ENCODE results near the gene SIAH3.

Gene SIAH3

GRCh38 chr13:45863709-45864590, 12.4 kb upstream of the SIAH3 start:
- no peak for DNase-seq (ENCODE audit: low spot score)

DNA sequence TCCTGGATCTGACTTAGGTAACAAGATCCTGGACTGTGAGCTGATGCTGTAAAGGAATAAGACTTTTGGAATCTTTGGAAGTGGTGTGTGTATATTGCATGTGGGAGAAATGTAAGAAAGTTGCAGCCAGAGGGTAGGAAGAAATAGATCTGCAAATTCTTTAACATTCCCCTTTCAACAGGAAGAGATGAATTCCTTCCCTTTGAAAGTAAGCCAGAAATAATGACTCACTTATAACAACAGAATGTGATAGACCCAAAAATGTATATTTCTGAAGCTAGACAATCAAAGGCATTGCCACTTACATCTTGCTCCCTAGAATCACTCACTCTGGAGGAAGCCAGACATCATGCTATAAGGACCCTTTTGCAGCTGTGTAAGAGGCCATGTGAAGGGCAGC, 9.8 kb upstream of the SIAH3 start:
- DNase-seq (ENCODE audit: low spot score) = no peak

DNA sequence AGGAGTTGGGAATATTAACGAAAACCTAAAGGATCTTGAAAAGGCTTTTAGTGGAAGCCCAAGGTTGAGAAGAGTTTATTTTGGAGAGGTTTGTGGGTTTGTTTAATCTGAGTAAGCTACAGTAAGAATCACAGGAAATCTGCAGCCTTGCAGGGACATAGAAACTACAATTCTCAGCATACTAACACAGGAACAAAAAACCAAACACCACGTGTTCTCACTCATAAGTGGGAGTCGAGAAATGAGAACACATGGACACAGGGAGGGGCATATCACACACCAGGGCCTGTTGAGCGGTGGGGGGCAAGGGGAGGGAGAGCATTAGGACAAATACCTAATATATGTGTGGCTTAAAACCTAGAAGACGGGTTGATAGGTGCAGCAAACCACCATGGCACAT, 8.7 kb upstream of the SIAH3 start:
- DNase-seq (ENCODE audit: low spot score) = no peak

DNA sequence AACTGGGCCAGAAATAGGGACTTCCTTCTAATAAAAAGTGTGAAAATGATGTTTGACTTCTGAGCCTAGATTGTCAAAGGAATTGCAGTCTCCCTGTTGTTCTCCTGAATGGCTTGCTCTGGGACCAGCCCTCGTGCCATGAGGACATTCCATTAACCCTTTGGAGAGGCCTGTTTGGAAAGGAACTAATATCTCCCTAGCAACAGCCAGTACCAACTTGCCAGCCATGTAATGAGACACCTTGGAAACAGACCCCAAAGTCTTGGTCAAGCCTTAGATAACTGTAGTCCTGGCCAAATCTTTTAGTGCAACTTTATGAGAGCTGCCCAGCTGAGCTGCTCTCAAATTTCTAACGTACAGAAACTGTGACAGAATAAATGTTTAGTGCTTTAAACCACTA, 8.2 kb upstream of the SIAH3 start:
- no peak for DNase-seq (ENCODE audit: low spot score)

DNA sequence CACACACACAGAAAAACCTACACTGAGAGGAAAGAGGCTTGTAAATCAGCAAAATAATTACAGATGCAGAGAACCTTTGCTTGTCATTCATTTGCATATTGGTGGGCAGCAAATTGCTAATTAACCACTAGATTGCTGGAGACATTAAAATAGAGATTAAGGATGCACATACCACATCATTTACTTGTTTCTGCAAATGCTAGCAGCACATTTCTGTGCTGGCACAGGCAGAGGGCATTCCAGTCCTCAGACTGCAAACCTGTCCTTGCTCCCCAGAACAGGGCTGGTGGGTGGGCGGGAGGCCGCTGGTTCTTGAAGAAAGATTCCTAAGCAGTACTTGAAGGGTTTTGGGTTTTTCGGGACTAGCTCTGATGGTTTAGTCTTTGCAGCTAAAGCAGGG, 941 bp upstream of the SIAH3 start:
- DNase-seq (ENCODE audit: low spot score) = no peak

DNA sequence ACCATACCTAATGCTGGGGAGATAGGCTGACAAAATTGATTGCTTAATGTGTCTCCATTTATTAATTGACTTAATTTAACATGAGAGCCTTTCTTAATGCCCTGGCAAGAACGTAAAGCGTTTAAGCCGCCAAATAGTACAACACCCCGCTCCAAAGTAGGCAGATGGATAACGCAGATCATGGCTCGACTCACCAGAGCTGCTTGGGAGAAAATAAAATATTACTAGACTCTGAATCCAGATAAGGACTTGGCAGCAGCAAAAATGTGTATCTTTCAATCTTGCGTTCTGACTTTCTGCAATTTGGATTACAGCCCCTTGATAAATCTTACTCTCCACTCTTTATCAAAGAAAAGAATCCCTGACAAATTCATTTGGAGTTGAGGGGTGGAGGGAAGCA, 403 bp upstream of the SIAH3 start:
- DNase-seq (ENCODE audit: low spot score) = no peak

DNA sequence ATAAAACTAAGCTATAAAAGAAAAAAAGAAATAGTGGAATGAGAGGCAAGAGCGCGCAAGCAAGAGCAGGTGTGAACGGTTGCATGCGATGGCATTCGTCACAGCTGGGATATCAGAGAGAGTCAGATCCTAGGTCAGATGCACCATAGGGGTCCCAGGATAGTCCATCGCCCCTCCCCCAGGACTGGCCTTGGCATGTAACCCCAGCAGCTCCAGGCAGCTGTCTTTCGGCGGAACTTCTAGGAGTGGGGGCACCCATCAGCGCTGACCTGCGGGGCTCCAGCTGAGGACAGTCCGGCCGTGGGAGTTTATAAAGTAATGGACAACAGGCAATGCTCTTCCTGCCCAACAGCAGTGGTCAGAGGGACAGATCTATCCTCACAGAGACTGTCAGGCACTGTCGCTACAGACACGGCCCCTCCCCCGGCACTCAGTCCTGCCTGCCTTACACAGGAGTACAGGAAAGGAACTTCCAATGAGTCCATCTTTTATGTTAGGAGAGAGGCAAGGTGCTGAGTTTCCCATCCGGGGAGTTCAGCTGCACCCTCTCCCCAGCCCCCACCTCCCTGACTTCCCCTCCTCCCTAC, 1.4 kb downstream of the SIAH3 start:
- no peak for DNase-seq (ENCODE audit: low spot score)

GRCh38 chr13:45849408-45849807, 2.1 kb downstream of the SIAH3 start:
- no peak for DNase-seq (ENCODE audit: low spot score)

DNA sequence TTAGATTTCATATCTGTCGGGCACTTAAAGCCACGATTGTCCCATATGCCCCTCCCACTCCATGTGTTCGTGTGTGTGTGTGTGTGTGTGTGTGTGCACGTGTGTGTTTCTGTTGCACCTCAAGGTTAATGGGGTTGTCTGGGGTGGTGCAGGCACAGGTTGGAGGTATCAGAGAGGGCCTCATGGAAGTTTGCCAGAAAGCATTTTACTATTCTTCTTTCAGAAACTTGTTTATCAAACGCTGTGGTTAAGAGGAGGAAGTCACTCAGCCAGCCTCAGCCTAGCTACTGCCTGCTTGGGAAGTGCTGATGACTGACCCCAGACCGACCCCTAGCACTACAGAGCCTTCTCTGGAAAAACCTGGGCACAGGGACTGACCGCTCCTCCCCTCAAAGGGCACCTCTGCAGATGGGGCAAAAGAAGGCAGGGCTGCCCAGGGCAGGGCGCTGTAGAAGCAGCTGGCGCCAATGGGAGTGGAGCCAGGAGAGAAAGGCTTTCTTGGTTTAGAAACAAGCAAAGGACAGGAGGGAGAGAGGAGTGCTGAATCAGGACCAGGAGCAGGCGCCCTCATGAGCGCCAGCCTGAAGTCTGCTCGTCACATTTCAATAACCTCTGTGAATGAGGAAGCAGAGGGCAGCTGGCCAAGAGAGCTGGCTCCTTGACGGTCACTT, 3.9 kb downstream of the SIAH3 start:
- DNase-seq (ENCODE audit: low spot score) = peak; percentile 42

DNA sequence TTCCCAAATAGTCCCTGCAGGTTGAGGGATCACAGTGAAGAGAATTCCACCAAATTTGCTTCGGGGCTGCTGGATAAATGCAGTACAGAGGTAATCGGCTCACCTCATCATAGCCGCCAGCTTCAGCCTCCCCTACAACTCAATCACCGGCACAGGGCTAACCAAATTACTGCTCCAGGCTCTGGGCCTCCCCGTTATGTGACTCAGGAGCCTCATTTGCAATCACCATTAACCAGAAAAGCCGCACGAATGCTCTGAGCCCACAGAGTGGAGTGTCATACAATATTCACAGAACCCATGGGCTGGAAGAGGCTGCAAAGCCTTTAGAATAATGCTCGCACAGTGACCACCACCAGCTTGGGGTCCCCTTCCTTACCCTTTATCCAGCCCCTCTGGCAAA, 4.9 kb downstream of the SIAH3 start:
- no peak for DNase-seq (ENCODE audit: low spot score)

DNA sequence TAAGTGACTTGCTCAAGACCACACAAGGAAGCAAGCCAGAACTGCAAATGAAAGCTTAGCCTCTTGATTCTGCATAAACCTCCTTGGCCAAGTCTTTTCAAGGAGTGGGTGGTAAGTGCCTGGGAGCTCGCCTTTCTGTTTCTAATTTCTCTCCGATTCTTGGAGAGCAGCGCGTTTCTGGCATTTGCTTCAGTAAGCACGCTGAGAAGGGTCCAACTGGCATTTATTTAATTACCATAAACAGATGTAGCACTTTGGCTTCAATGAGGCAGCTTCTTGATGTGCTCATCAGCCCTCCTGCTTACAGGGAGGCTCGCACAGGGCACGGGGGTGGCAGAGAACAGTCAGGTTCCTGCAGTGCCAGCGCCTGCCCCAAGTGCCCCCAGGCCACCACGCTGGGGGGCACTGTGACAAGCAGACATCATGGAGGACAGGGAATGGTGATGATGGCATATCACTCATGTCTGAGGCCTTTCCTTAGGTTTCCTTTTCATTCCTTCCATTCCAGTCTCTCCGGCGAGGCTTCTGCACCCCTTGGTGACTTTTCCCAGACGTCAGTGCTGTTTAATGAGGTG, 13.3 kb downstream of the SIAH3 start:
- no peak for DNase-seq (ENCODE audit: low spot score)

- DNase-seq (ENCODE audit: low spot score) = no peak
These were observed 14.4 kb downstream of the SIAH3 start for GRCh38 chr13:45837111-45837510.

DNA sequence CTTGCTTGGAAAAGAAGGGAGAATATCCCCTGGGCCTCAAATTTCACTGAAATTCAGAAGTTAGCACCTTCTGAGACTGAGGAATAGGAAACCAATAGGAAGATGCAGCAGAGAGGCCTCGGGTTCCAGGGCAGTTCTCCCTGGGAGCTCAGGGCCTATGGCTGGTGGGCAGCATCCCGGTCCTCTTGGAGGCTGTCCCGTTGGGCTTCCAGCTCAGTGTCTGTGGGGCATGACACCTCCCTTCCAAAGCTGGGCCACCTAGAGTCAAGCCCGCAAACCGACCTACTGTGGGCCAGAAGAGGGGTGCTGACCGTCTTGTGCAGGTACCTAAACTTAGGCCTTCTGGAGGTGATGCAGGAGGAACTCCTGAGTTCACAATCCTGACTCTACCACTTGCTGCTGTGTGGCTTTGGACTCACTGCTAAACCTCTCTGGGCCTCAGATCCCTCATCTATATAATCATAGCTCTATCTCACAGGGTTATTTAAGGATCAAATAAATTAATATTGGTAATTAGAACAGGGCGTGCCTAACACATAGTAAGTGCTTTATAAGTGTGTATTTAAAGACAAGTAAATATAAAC, 17.1 kb downstream of the SIAH3 start:
- no peak for DNase-seq (ENCODE audit: low spot score)

GRCh38 chr13:45833663-45834375, 17.7 kb downstream of the SIAH3 start:
- no peak for DNase-seq (ENCODE audit: low spot score)

GRCh38 chr13:45833242-45833641, 18.3 kb downstream of the SIAH3 start:
- DNase-seq (ENCODE audit: low spot score) = no peak

DNA sequence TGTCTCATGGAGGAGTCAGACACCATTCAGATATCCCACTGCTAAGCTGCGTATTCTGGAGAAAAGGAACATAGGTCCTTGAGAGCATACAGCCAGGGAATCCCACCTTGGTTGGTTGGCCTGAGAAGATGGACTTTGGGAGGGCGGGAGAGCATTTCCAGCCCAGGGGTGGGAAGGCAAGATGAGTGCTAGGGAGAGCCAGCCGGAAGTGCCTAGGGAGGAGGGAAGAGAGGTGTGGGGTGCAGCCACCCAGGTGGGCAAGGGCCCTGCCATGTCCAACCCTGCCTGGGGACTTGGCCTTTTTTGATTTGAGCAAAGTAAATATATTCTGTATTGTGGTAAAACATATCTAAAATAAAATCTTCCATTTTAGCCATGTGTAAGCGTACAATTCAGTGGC, 19.7 kb downstream of the SIAH3 start:
- no peak for DNase-seq (ENCODE audit: low spot score)

- DNase-seq (ENCODE audit: low spot score) = no peak
These were observed 21.4 kb downstream of the SIAH3 start for GRCh38 chr13:45830121-45830520.

GRCh38 chr13:45828256-45828968, 23.1 kb downstream of the SIAH3 start:
- no peak for DNase-seq (ENCODE audit: low spot score)

DNA sequence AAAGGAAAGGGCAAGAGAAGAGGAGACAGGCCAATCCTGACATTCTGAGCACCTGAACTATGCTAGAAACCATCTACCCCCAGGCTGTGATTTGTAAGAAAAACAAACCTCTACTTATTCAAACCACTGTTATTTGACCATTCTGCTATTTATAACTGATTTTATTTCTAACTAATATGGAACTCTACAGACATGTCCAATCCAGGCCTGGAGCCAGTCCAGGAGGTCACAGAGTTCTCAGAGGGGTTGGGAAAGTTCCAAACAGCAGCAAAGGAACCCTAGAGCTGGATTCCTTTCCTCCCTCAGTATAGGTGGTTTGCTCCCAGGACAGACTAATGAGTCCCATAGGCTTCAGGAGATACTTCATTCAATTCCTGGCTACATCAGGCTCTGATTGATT, 24.2 kb downstream of the SIAH3 start:
- no peak for DNase-seq (ENCODE audit: low spot score)

- DNase-seq (ENCODE audit: low spot score) = no peak
These were observed 24.8 kb downstream of the SIAH3 start for GRCh38 chr13:45826731-45827130.

GRCh38 chr13:45825387-45825650, 26.2 kb downstream of the SIAH3 start:
- no peak for DNase-seq (ENCODE audit: low spot score)

GRCh38 chr13:45823583-45823982, 28.0 kb downstream of the SIAH3 start:
- DNase-seq (ENCODE audit: low spot score) = no peak

All from kidney capillary endothelial cell (primary cell).